Endothelial cell of umbilical vein (primary cell): ENCODE measurements around the gene CD276. TPM values are rescaled to one million over a fixed set of nuclear protein-coding genes. Genes with fewer than 3 reads are reported as not detected.

Source experiments
- BruUV-seq: library from RNA; stranded (reverse); fragments of 400-500 nt; replicated peaks from 2 replicates; lab custom pipeline; 2021; lab: Mats Ljungman, UMichigan
- CTCF ChIA-PET: fragments of 300-600, 350-600 bp; sonication (Branson Sonifier 250); formaldehyde crosslinking; loops from one replicate; lab custom pipeline; 2021; ENCODE audit warnings: antibody characterized with exemption, inconsistent platforms; lab: Charles Lee
- POLR2A ChIA-PET: fragments of 300-600, 350-600 bp; sonication (Branson Sonifier 250); formaldehyde crosslinking; loops from one replicate; lab custom pipeline; 2021; ENCODE audit warnings: antibody characterized with exemption, inconsistent platforms; lab: Charles Lee
- DNase-seq: peaks from one replicate; pipeline ENCODE4 v3.0.0-alpha.2; 2011; ENCODE audit warnings: low read depth, low spot score
- FAIRE-seq: peaks from 2 replicates; lab custom pipeline; 2011; peaks lifted over from hg19 to GRCh38; lab: Jason Lieb, UNC
- H2AFZ ChIP-seq: 2 replicates; pipeline ENCODE4 v1.6.0; 2012; ENCODE audit warnings: low read depth, low read length, control low read depth, inconsistent platforms
- H3K27ac ChIP-seq: 2 replicates; pipeline ENCODE4 v1.5.1; 2011; ENCODE audit warnings: low read depth, mild to moderate bottlenecking, control low read depth, low read length, moderate library complexity; ENCODE audit not compliant: insufficient read depth
- H3K27me3 ChIP-seq, 2 experiments: 2 replicates each; pipeline versions ENCODE4 v1.6.0 to v1.6.1; 2011; ENCODE audit warnings: low read length in 2 of 2, mixed read lengths in 1 of 2; ENCODE audit not compliant: control insufficient read depth in 2 of 2, insufficient read depth in 2 of 2
- H3K36me3 ChIP-seq, 2 experiments: 2 replicates in 1 of 2; 3 replicates in 1 of 2; pipeline ENCODE4 v1.5.1; 2011; ENCODE audit warnings: low read length in 2 of 2, mild to moderate bottlenecking in 1 of 2, moderate library complexity in 1 of 2; ENCODE audit not compliant: control insufficient read depth in 2 of 2, insufficient read depth in 2 of 2; ENCODE audit errors: extremely low read depth in 1 of 2
- H3K4me1 ChIP-seq: 3 replicates; pipeline ENCODE4 v1.5.1; 2011; ENCODE audit warnings: mild to moderate bottlenecking, low read length; ENCODE audit not compliant: control insufficient read depth, insufficient read depth; ENCODE audit errors: extremely low read depth
- H3K4me2 ChIP-seq: 2 replicates; pipeline ENCODE4 v1.6.1; 2011; ENCODE audit warnings: low read length, control low read depth, mixed read lengths; ENCODE audit not compliant: insufficient read depth
- H3K4me3 ChIP-seq, 3 experiments: fragments of 200-600 bp in 1 of 3; sonication (generic), shearing (Covaris generic) in 1 of 3; replicated peaks in 1 of 3; 2 replicates each; pipeline ENCODE4 v1.5.1; 2011 to 2016; ENCODE audit warnings: control low read depth in 3 of 3, low read length in 3 of 3, mild to moderate bottlenecking in 2 of 3, inconsistent platforms in 1 of 3, low read depth in 1 of 3, moderate library complexity in 1 of 3; ENCODE audit not compliant: insufficient read depth in 1 of 3
- H3K79me2 ChIP-seq: 2 replicates; pipeline ENCODE4 v1.6.0; 2012; ENCODE audit warnings: low read length, inconsistent platforms; ENCODE audit not compliant: control insufficient read depth, insufficient read depth
- H3K9ac ChIP-seq: replicated peaks from 2 replicates; pipeline ENCODE3; 2011; ENCODE audit warnings: low read length, control low read depth; ENCODE audit not compliant: insufficient read depth; ENCODE audit errors: extremely low read depth
- H3K9me1 ChIP-seq: replicated peaks from 3 replicates; pipeline ENCODE4 v1.6.0; 2011; ENCODE audit warnings: mild to moderate bottlenecking, low read length; ENCODE audit not compliant: control insufficient read depth, insufficient read depth; ENCODE audit errors: extremely low read depth
- H3K9me3 ChIP-seq: replicated peaks from 2 replicates; pipeline ENCODE4 v1.5.1; 2012; ENCODE audit warnings: low read length, inconsistent platforms; ENCODE audit not compliant: control insufficient read depth, insufficient read depth
- H4K20me1 ChIP-seq: replicated peaks from 2 replicates; pipeline ENCODE3; 2011; ENCODE audit warnings: mild to moderate bottlenecking, low read length; ENCODE audit not compliant: control insufficient read depth, insufficient read depth; ENCODE audit errors: extremely low read depth
- CTCF ChIP-seq, 2 donors: IDR thresholded peaks; 1 replicate in 1 of 2; 2 replicates in 1 of 2; pipeline ENCODE4 v1.5.1; 2011; ENCODE audit warnings: low read length in 2 of 2, mild to moderate bottlenecking in 2 of 2, moderate library complexity in 2 of 2, control low read depth in 1 of 2, inconsistent platforms in 1 of 2, low read depth in 1 of 2; ENCODE audit not compliant: insufficient read depth in 1 of 2; ENCODE audit errors: extremely low read depth in 1 of 2
- EZH2 ChIP-seq: IDR thresholded peaks from 2 replicates; pipeline ENCODE4 v1.6.1; 2012; ENCODE audit warnings: borderline replicate concordance, low read depth, mild to moderate bottlenecking, moderate library complexity, low read length, inconsistent platforms; ENCODE audit not compliant: severe bottlenecking
- FOS ChIP-seq: IDR thresholded peaks from 2 replicates; pipeline ENCODE4 v1.6.1; 2011; ENCODE audit warnings: mild to moderate bottlenecking, low read length, moderate library complexity, borderline replicate concordance; ENCODE audit not compliant: insufficient read depth
- GATA2 ChIP-seq: IDR thresholded peaks from 2 replicates; pipeline ENCODE4 v1.7.0; 2011; ENCODE audit warnings: low read depth, mild to moderate bottlenecking, moderate library complexity, mixed read lengths, low read length; ENCODE audit not compliant: insufficient read length, insufficient read depth
- JUN ChIP-seq: IDR thresholded peaks from 2 replicates; pipeline ENCODE4 v1.6.1; 2011; ENCODE audit warnings: borderline replicate concordance, low read depth; ENCODE audit not compliant: insufficient read length, insufficient read depth
- MAX ChIP-seq: IDR thresholded peaks from 2 replicates; pipeline ENCODE4 v1.6.1; 2011; ENCODE audit not compliant: insufficient read depth, insufficient read length
- MYC ChIP-seq: IDR thresholded peaks from one replicate; pipeline ENCODE4 v1.6.1; 2011; ENCODE audit warnings: mild to moderate bottlenecking, low read depth, low read length
- POLR2A ChIP-seq: IDR thresholded peaks from 2 replicates; pipeline ENCODE4 v1.6.1; 2012; ENCODE audit warnings: low read depth, mild to moderate bottlenecking, control low read depth, low read length
- POLR2AphosphoS5 ChIP-seq: IDR thresholded peaks from 2 replicates; pipeline ENCODE4 v1.6.1; 2012; ENCODE audit warnings: low read depth, mild to moderate bottlenecking, control low read depth, low read length, moderate library complexity; ENCODE audit not compliant: insufficient read depth
- dilution Hi-C: fragments of 300-500 bp; cut with MboI; formaldehyde crosslinking; loops from one replicate; pipeline ENCODE4 v1.15.0; 2019; ENCODE audit warnings: low sequenced_read_pairs; ENCODE audit not compliant: extremely low pct_ligation_motif_present
- intact Hi-C: fragments of 100-400 bp; cut with micrococcal nuclease; formaldehyde crosslinking; loops from one replicate; pipeline ENCODE4 v1.10.0; 2022
- polyA plus RNA-seq, 4 experiments: library from polyadenylated mRNA; depleted of rRNA in 3 of 4; stranded (reverse) in 3 of 4; unstranded in 1 of 4; fragments of >200 nt; gene quantifications; 2 replicates each; pipeline versions ENCODE4 v1.2.1 to v1.2.3, GENCODE V29; 2011 to 2012; ENCODE audit warnings: missing spikeins in 1 of 4
- total RNA-seq: library from RNA; stranded (reverse); gene quantifications from 2 replicates; pipeline ENCODE4 v1.2.3, GENCODE V29; 2021

The CD276 gene
- total and polyA plus RNA-seq, 2 donors (not counting 3 experiments of a cell fraction or from before 2014, with no cell fraction given), result 73.6 to 85.7 TPM

GRCh38 chr15:73760330-73761329 lies 76.4 kb downstream of the CD276 start:
- no peak overlapping the region for H3K4me2 ChIP-seq
- H3K27me3 ChIP-seq, result peaks cover 20 to 21% of the 10 kb centered on the region in 2 experiments
- H4K20me1 ChIP-seq, result no peaks in the 10 kb centered on the region
- H3K4me1 ChIP-seq, result no peaks in the 10 kb centered on the region
- DNase-seq, result no peak
- H3K27ac ChIP-seq, result no peak overlapping the region
- intact Hi-C loops, result no loop called here
- POLR2A ChIA-PET, result no interaction called here
- H3K36me3 ChIP-seq, result no peaks in the 10 kb centered on the region
- TF ChIP-seq FOS, result no peak
- TF ChIP-seq POLR2A, result no peak
- no peak for TF ChIP-seq MAX
- no peak for TF ChIP-seq GATA2
- TF ChIP-seq MYC, result no peak
- TF ChIP-seq CTCF (IDR thresholded peaks at IDR 0.05; ENCODE audit: extremely low read depth in 1 of 2, insufficient read depth in 1 of 2, low read depth in 1 of 2, low read length in 2 of 2), result no peak
- no peak for TF ChIP-seq EZH2
- TF ChIP-seq JUN, result no peak
- no peak for TF ChIP-seq POLR2AphosphoS5
- H3K79me2 ChIP-seq, result no peaks in the 10 kb centered on the region
- H3K9me3 ChIP-seq, result no peaks in the 10 kb centered on the region
- H3K9ac ChIP-seq, result no peak overlapping the region
- dilution Hi-C loops, result no loop called here
- no peak overlapping the region for H2AFZ ChIP-seq
- no peak for FAIRE-seq
- CTCF ChIA-PET, result no interaction called here
- no peaks in the 10 kb centered on the region for H3K9me1 ChIP-seq
- BruUV-seq, result no TSS peak
- no peak overlapping the region for H3K4me3 ChIP-seq
